ENCODE data around the gene CDC42BPB.

CDC42BPB gene

DNA sequence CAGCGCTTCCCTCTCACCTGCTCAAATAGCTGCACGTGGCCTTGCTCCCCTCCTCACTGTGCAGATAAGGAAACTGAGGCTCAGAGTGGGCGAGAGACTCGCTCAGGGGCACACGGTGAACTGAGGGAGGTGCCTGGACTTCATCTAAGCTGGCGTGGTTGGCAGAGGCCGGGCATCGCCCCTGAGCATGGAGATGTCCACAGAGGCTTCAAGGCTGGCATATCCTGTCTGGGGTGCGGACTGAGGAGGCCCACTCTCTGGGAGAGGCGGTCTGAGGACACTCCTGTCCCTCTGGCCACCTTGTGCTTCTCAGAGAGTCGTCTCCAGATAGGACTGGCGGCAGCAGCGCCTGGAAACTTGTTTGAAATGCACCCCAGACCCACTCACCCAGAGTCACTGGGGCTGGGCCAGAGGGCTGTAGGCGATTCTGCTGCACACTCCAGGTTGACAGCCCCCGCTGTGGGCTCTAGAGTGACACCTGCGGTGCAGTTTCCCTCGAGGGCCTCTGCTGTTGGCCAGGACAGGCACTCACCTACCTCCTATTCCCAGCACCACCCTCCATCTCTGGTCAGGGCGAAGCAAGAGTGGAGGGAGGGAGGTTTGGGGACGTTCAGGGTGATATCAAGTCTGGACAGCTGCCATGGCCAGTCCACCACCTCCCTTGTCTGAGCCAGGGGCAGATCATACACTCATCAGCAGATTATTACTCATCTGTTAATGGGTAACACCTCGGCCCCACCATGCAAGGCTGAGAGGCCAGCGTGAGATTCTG lies 15.4 kb upstream of the CDC42BPB start:
- Histone ChIP-seq H2AFZ (no peak overlapping the region), H3K36me3 (ENCODE audit: control insufficient read depth, insufficient read depth, low read length) (no peaks in the 10 kb centered on the region), H3K4me1 (no peaks in the 10 kb centered on the region), H3K27me3 (ENCODE audit: control insufficient read depth, insufficient read depth, low read length) (no peaks in the 10 kb centered on the region), H3K79me2 (no peaks in the 10 kb centered on the region), H3K9ac (no peak overlapping the region), H3K4me2 (ENCODE audit: low read length) (no peak overlapping the region), H3K27ac (no peak overlapping the region), H3K9me3 (ENCODE audit: control insufficient read depth, low read length) (no peaks in the 10 kb centered on the region), H3K4me3 (ENCODE audit: low read depth, low read length) (no peak overlapping the region)
- TF ChIP-seq, protein P1, sequence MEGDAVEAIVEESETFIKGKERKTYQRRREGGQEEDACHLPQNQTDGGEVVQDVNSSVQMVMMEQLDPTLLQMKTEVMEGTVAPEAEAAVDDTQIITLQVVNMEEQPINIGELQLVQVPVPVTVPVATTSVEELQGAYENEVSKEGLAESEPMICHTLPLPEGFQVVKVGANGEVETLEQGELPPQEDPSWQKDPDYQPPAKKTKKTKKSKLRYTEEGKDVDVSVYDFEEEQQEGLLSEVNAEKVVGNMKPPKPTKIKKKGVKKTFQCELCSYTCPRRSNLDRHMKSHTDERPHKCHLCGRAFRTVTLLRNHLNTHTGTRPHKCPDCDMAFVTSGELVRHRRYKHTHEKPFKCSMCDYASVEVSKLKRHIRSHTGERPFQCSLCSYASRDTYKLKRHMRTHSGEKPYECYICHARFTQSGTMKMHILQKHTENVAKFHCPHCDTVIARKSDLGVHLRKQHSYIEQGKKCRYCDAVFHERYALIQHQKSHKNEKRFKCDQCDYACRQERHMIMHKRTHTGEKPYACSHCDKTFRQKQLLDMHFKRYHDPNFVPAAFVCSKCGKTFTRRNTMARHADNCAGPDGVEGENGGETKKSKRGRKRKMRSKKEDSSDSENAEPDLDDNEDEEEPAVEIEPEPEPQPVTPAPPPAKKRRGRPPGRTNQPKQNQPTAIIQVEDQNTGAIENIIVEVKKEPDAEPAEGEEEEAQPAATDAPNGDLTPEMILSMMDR (IDR thresholded peaks at IDR 0.05), result no peak

DNA sequence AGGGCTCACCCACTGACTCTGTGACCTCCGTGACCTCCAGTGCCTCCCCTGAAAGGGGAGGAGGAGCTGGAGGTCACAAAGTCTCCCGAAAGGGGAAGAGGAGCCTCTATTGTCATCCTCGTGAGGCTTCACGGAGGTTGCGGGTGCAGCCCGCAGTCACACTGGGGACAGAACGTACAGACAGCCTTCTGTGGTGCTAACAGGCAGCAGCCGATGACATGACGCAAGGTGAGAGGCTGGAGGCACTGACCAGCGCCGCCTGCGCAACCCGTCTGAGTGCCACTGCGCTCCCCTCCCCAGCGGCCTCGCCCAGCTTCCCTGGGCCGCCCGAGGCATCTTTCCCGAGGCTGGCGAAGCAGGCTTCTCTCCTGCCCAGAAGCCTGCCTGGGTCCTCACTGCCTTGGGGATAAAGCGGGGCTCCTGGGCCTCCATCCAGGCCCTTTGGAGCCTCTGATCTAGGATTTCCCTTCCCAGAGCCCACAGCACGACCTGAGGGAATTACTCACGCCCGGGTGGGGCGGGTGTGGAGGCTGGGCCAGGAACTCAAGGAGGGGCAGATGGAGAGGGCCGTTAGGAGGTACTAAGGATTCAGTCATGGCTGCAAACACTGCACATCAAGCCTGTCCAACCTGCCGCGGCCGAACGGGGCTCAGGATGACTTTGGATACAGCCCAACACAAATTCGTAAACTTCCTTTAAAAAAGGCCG lies 14.3 kb upstream of the CDC42BPB start:
- H3K4me2 ChIP-seq (ENCODE audit: low read length), result no peak overlapping the region
- H3K27ac ChIP-seq, result no peak overlapping the region
- H3K4me3 ChIP-seq (ENCODE audit: low read depth, low read length), result no peak overlapping the region
- H3K79me2 ChIP-seq, result no peaks in the 10 kb centered on the region
- peaks cover 9% of the 10 kb centered on the region for H3K4me1 ChIP-seq
- H3K9me3 ChIP-seq (ENCODE audit: control insufficient read depth, low read length), result no peaks in the 10 kb centered on the region
- H3K36me3 ChIP-seq (ENCODE audit: control insufficient read depth, insufficient read depth, low read length), result no peaks in the 10 kb centered on the region
- TF ChIP-seq, protein P1 (IDR thresholded peaks at IDR 0.05), result no peak
- H2AFZ ChIP-seq, result no peak overlapping the region
- no peak overlapping the region for H3K9ac ChIP-seq
- H3K27me3 ChIP-seq (ENCODE audit: control insufficient read depth, insufficient read depth, low read length), result no peaks in the 10 kb centered on the region

DNA sequence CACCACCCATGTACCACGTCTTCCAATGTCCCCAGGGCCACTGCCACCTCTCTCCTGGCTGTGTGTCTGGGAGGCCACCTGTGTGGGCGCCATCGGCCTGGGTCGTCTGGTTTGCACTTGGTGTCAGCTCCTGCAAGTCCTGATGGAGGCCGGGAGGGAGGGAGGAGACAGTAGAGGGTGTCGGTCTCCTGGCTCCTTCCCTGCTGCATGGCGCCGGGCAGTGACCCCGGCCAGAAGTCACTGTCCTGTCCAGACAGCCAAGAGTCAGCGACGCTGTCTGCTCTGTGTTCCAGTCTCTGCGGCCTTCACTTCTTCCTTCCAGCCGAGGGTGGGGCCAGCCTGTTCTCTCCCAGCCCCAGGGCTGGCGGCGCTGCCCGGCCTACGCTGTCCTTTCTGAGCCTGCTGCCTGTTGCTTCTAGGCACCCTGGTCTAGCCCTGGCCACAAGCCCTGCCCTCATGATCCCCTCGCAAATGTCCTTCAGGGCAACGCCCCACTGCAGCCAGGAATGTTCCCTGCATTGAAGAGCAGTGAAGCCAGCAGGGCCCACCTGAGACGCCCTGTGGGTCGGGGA lies 13.7 kb upstream of the CDC42BPB start:
- no peak overlapping the region for H3K4me2 ChIP-seq (ENCODE audit: low read length)
- peaks cover 9% of the 10 kb centered on the region for H3K4me1 ChIP-seq
- H3K27me3 ChIP-seq (ENCODE audit: control insufficient read depth, insufficient read depth, low read length), result no peaks in the 10 kb centered on the region
- H3K9ac ChIP-seq, result no peak overlapping the region
- H3K4me3 ChIP-seq (ENCODE audit: low read depth, low read length), result no peak overlapping the region
- no peak overlapping the region for H2AFZ ChIP-seq
- no peaks in the 10 kb centered on the region for H3K9me3 ChIP-seq (ENCODE audit: control insufficient read depth, low read length)
- TF ChIP-seq, protein P1 (IDR thresholded peaks at IDR 0.05), result no peak
- no peaks in the 10 kb centered on the region for H3K36me3 ChIP-seq (ENCODE audit: control insufficient read depth, insufficient read depth, low read length)
- H3K79me2 ChIP-seq, result no peaks in the 10 kb centered on the region
- no peak overlapping the region for H3K27ac ChIP-seq

DNA sequence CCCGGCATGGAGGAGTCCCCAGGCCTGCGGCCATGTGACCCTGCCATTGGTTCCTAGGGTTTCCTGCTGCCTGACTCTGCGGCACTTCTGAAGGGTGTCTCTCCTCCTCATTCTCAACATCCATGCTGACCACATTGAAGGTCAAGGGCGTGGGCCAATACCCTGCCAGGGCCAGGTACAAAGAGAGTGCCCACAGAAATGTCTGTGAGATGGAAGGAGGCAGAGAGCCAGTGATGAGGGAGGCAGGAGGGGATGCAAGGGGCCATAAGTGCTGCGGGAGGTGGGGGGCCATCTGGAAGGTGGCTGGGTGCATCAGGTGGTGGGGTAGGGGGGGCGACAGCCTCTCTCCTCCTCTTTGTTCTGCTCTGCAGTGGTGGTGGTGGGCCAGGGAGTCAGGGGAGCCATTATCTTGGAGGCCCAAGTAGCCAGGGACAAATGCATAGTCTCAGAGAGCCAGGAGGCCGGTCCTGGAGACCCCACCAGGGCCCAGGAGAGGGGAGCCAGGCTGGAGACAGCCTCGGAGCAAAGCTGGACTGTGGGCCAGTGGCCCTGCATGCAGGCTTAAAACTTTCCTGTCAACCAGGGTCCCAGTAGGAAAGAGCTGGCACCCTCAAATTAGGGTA lies 13.0 kb upstream of the CDC42BPB start:
- Histone ChIP-seq H3K36me3 (ENCODE audit: control insufficient read depth, insufficient read depth, low read length) (no peaks in the 10 kb centered on the region), H3K4me2 (ENCODE audit: low read length) (no peak overlapping the region), H3K79me2 (no peaks in the 10 kb centered on the region), H3K27me3 (ENCODE audit: control insufficient read depth, insufficient read depth, low read length) (no peaks in the 10 kb centered on the region), H3K9ac (no peak overlapping the region), H3K9me3 (ENCODE audit: control insufficient read depth, low read length) (no peaks in the 10 kb centered on the region), H2AFZ (no peak overlapping the region), H3K4me1 (peaks cover 9% of the 10 kb centered on the region), H3K27ac (no peak overlapping the region), H3K4me3 (ENCODE audit: low read depth, low read length) (no peak overlapping the region)
- TF ChIP-seq, protein P1 (IDR thresholded peaks at IDR 0.05), result no peak

Measured in parathyroid adenoma (tissue), 2 donors.